ENCODE measurements around the gene MRGPRF. TPM values are rescaled to one million over a fixed set of nuclear protein-coding genes. Genes with fewer than 3 reads are reported as not detected.

MRGPRF gene
- polyA plus RNA-seq, 2 of the 4 experiments (the other 2 are of a cell fraction), result 0.04 TPM; not detected in 1

GRCh38 chr11:69018924-69019323 lies 5.9 kb upstream of the MRGPRF start:
- WGBS (ENCODE audit: missing lambda C conversion rate), result 75% methylated on average over 13 of the region's 13 CpGs
- DNase-seq (ENCODE audit: low read depth in 1 of 2, low spot score in 1 of 2), result no peak
- Histone ChIP-seq H3K27ac (no peak overlapping the region), H3K4me1 (no peaks in the 10 kb centered on the region), H3K9me3 (no peaks in the 10 kb centered on the region), H3K4me3 (no peak overlapping the region), H3K4me2 (no peak overlapping the region)
- CTCF ChIA-PET, result interaction anchor here (1.3 to 1.4 kb wide), 3 partner anchors 15 to 26 kb away, joined by 3 to 7 read pairs (median 4); no protein-coding TSS in a partner anchor
- no peak for FAIRE-seq
- TF ChIP-seq MAFK (IDR thresholded peaks at IDR 0.05; ENCODE audit: partially characterized antibody) (no peak), ZFP36 (IDR thresholded peaks at IDR 0.05; ENCODE audit: borderline replicate concordance, partially characterized antibody) (no peak), RFX5 (IDR thresholded peaks at IDR 0.05) (no peak), CEBPB (IDR thresholded peaks at IDR 0.05) (no peak), HDAC2 (IDR thresholded peaks at IDR 0.05) (no peak), KDM5A (IDR thresholded peaks at IDR 0.05) (no peak), EP300 (IDR thresholded peaks at IDR 0.05) (no peak)
- ATAC-seq, result peak in 1 of 2 experiments; percentile 48; a peak in 3 of 6 replicates
- POLR2A ChIA-PET, result no interaction called here

- POLR2A ChIA-PET, result no interaction called here
These were observed 4.9 kb upstream of the MRGPRF start for GRCh38 chr11:69017951-69018350.

GRCh38 chr11:69014898-69015549 lies 2.0 kb upstream of the MRGPRF start:
- ChIA-PET CTCF (interaction anchor here (1.3 to 2.4 kb wide), 2 partner anchors 13 to 29 kb away, joined by 3 to 11 read pairs; no protein-coding TSS in a partner anchor), POLR2A (no interaction called here)
- ATAC-seq, result no peak
- DNase-seq (ENCODE audit: low read depth in 1 of 2, low spot score in 1 of 2), result no peak
- no peak for FAIRE-seq
- 80% methylated on average over 7 of the region's 9 CpGs for WGBS (ENCODE audit: missing lambda C conversion rate)
- Histone ChIP-seq H3K9me3 (no peaks in the 10 kb centered on the region), H3K4me3 (no peak overlapping the region), H3K27ac (no peak overlapping the region), H3K4me2 (no peak overlapping the region), H3K4me1 (peaks cover 8% of the 10 kb centered on the region)
- TF ChIP-seq ZNF302 (CRISPR knock-in tag; IDR thresholded peaks at IDR 0.05) (no peak), JUNB (IDR thresholded peaks at IDR 0.05) (no peak), POLR2AphosphoS2 (conservative IDR thresholded peaks at IDR 0.05; ENCODE audit: low read length) (no peak), HOXB13 (CRISPR knock-in tag; IDR thresholded peaks at IDR 0.05; ENCODE audit: low read depth) (no peak), RFX5 (IDR thresholded peaks at IDR 0.05) (no peak), EHMT2 (IDR thresholded peaks at IDR 0.05; ENCODE audit: low read depth) (no peak), ZSCAN20 (CRISPR knock-in tag; IDR thresholded peaks at IDR 0.05) (no peak), POLR2A (IDR thresholded peaks at IDR 0.05; ENCODE audit: low read length) (no peak), RAD21 (conservative IDR thresholded peaks at IDR 0.05 in 1 of 2, IDR thresholded peaks at IDR 0.05 in 1 of 2) (no peak), TFCP2L1 (CRISPR knock-in tag; IDR thresholded peaks at IDR 0.05) (no peak), EHF (CRISPR knock-in tag; IDR thresholded peaks at IDR 0.05) (no peak), CEBPB (IDR thresholded peaks at IDR 0.05) (no peak), E2F6 (IDR thresholded peaks at IDR 0.05; ENCODE audit: borderline replicate concordance, low read depth) (no peak), ESRRA (IDR thresholded peaks at IDR 0.05; ENCODE audit: borderline replicate concordance, low read length) (no peak), CBX2 (IDR thresholded peaks at IDR 0.05; ENCODE audit: borderline replicate concordance, low read depth) (no peak), FOXS1 (CRISPR knock-in tag; IDR thresholded peaks at IDR 0.05) (no peak), RNF2 (IDR thresholded peaks at IDR 0.05; ENCODE audit: borderline replicate concordance, low read depth) (no peak)

More at GRCh38 chr11:69017951-69018350, 4.9 kb upstream of the MRGPRF start:
- FAIRE-seq, result no peak
- H3K9me3 ChIP-seq, result no peaks in the 10 kb centered on the region
- H3K27ac ChIP-seq, result no peak overlapping the region
- CTCF ChIA-PET, result interaction anchor here (1.1 to 1.4 kb wide), 2 partner anchors 11 to 26 kb away, joined by 3 to 7 read pairs; no protein-coding TSS in a partner anchor
- H3K4me1 ChIP-seq, result no peaks in the 10 kb centered on the region
- DNase-seq (ENCODE audit: low read depth in 1 of 2, low spot score in 1 of 2), result no peak
- no peak overlapping the region for H3K4me2 ChIP-seq
- WGBS (ENCODE audit: missing lambda C conversion rate), result 66% methylated on average over 10 of the region's 10 CpGs
- TF ChIP-seq RNF2 (IDR thresholded peaks at IDR 0.05; ENCODE audit: borderline replicate concordance, low read depth), result no peak
- no peak for TF ChIP-seq REST (IDR thresholded peaks at IDR 0.05)
- TF ChIP-seq HEYL (CRISPR knock-in tag; IDR thresholded peaks at IDR 0.05), result no peak
- no peak for TF ChIP-seq E2F6 (IDR thresholded peaks at IDR 0.05; ENCODE audit: borderline replicate concordance, low read depth)
- TF ChIP-seq MAFK (IDR thresholded peaks at IDR 0.05; ENCODE audit: partially characterized antibody), result no peak
- no peak for ATAC-seq
- no peak overlapping the region for H3K4me3 ChIP-seq
